ENCODE results near the gene MNX1. TPM values are rescaled to one million over a fixed set of nuclear protein-coding genes. Genes with fewer than 3 reads are reported as not detected.

Gene MNX1
- total and polyA plus RNA-seq, 9 of the 15 experiments (the other 6 are each of a cell fraction or from before 2014, with no cell fraction given), result 0.15 to 8.0 (median 1.4) TPM

DNA sequence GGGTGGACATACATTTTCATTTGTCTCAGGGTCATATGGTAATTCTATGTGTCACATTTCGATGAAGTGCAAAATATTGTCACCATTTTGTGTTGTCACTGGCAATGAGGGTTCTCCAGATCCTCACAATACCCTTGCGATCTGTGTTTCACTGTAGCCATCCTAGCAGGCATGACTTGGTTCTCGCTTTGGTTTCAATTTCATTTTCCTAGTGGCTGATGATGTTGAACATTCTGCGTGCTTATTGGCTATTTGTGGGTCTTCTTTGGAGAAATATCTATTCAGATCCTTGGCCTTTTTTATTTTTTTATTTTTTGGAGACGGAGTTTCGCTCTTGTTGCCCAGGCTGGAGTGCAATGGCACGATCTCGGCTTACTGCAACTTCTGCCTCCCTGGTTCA is 24.8 kb upstream of the MNX1 start:
- no peak for FAIRE-seq
- no peaks in the 10 kb centered on the region; the same call in 1 of the 2 replicates for H4K20me1 ChIP-seq (replicated peaks; ENCODE audit: control insufficient read depth, insufficient read depth, low read length)
- WGBS (ENCODE audit: insufficient coverage, low coverage, missing lambda C conversion rate), result 18% methylated on average over 8 of the region's 8 CpGs
- no peak for TF ChIP-seq ZNF41 (CRISPR knock-in tag; conservative IDR thresholded peaks at IDR 0.05)
- TF ChIP-seq, protein P1, sequence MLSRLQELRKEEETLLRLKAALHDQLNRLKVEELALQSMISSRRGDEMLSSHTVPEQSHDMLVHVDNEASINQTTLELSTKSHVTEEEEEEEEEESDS (CRISPR knock-in tag; IDR thresholded peaks at IDR 0.05), result no peak
- no peak for TF ChIP-seq ZNF507 (tag; conservative IDR thresholded peaks at IDR 0.05)
- TF ChIP-seq, protein P2, sequence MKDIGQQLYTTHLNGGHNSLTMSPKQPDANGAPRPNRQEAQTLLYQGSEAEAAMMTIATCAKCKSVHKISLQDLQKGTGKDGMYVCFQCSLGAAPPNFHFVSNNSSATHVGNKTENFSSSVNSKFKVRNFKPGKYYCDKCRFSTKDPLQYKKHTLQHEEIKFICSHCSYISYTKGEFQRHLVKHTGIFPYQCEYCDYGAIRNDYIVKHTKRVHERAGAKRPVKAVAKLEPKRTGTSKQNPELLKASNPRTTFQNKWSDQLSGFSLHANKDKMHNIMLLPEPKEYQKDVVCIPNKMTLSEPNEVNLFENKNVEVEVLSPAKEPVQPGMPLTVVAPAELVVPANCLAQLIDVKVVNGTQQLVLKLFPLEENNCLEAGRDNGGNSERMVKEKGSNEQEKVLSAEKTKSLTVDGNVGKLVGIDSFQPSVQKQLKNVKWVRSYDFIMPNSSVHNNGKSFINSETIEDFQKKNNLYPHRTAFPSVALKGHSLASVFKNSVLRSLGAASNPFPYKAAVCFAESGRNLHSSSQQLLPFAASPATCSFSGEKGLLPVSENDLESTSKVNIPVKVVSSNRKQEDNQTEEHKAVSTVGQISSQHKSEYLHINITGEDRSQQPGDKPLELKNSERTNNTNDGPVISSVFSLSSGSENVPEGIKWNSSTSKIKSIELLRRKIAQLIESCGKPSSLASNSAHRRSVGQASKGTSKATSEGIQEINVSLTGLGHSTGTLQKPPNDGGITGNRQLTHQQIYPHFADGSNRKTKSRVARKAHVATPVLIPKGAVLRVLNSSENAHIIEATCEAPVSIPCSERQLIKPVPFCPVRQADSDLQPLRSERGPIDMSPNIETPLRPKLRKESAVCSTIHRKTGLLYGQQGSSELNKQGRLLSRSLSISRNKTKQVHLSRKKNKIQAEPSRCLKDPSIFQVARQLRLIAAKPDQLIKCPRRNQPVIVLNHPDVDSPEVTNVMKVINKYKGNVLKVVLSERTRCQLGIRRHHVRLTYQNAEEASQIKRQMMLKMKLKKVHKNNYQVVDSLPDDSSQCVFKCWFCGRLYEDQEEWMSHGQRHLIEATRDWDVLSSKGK (CRISPR knock-in tag; IDR thresholded peaks at IDR 0.05), result no peak
- TF ChIP-seq ZNF79 (CRISPR knock-in tag; IDR thresholded peaks at IDR 0.05; ENCODE audit: low read depth), result no peak
- TF ChIP-seq NR2F6 (CRISPR knock-in tag; IDR thresholded peaks at IDR 0.05), result no peak
- ChIA-PET CTCF (ENCODE audit: low intra/inter-chr PET ratio) (no interaction called here), POLR2A (interaction anchor here (1.2 kb wide), 1 partner anchor 14 kb away, joined by 3 read pairs; no protein-coding TSS in a partner anchor)
- BruUV-seq (replicated peaks), result no TSS peak
- H3K9ac ChIP-seq (ENCODE audit: insufficient read depth in 1 of 2, low read depth in 2 of 2, low read length in 2 of 2), result no peak overlapping the region
- ATAC-seq, result no peak
- no peak overlapping the region for H2AFZ ChIP-seq (ENCODE audit: low read depth, low read length)
- no peak overlapping the region for H3K4me3 ChIP-seq
- in situ Hi-C loops (cut with MboI) (no loop called here), intact Hi-C loops (cut with micrococcal nuclease) (no loop called here)
- peaks cover 2% of the 10 kb centered on the region; the same call in 1 of the 2 replicates for H3K9me3 ChIP-seq (replicated peaks; ENCODE audit: control insufficient read depth, insufficient read depth, low read depth, low read length)
- H3K27me3 ChIP-seq (ENCODE audit: control insufficient read depth in 2 of 2, insufficient read depth in 2 of 2, low read length in 2 of 2), result peaks cover 68 to 81% of the 10 kb centered on the region in 2 experiments
- H3K36me3 ChIP-seq (ENCODE audit: control insufficient read depth, insufficient read depth, low read length), result no peaks in the 10 kb centered on the region
- no peak for DNase-seq (ENCODE audit: extremely low read depth in 1 of 4, low spot score in 3 of 4)
- peak overlapping the region; percentile 26; the same call in 1 of the 2 replicates for H3K4me2 ChIP-seq (ENCODE audit: insufficient read depth, low read length)
- no peaks in the 10 kb centered on the region for H3K79me2 ChIP-seq (ENCODE audit: control insufficient read depth, insufficient read depth, low read length)
- no peaks in the 10 kb centered on the region for H3K9me1 ChIP-seq (ENCODE audit: control insufficient read depth, insufficient read depth, low read length)
- peaks cover 0 to 25% of the 10 kb centered on the region in 2 experiments; a peak in 3 of 5 replicates for H3K4me1 ChIP-seq (replicated peaks in 1 of 2; ENCODE audit: control insufficient read depth in 2 of 2, insufficient read depth in 2 of 2, low read length in 2 of 2)
- H3K27ac ChIP-seq (ENCODE audit: extremely low read depth, low read depth, low read length), result no peak overlapping the region
